ENCODE measurements around the gene SEPTIN8.

The SEPTIN8 gene

GRCh38 chr5:132767150-132767549 lies 9.9 kb downstream of the SEPTIN8 start:
- Histone ChIP-seq H3K27me3 (ENCODE audit: insufficient read depth, low read depth) (no peaks in the 10 kb centered on the region), H3K9ac (no peak overlapping the region), H4K20me1 (ENCODE audit: insufficient read depth) (no peaks in the 10 kb centered on the region), H3K4me1 (ENCODE audit: low read depth, poor library complexity, severe bottlenecking) (no peaks in the 10 kb centered on the region), H3K4me2 (no peak overlapping the region), H2AFZ (ENCODE audit: low read depth) (no peak overlapping the region), H3K79me2 (ENCODE audit: insufficient read depth, low read depth) (0 out of 2 replicates have a peak, but pooled peaks cover 4% of the 10 kb centered on the region), H3K27ac (no peak overlapping the region), H3K36me3 (ENCODE audit: insufficient read depth) (no peaks in the 10 kb centered on the region), H3K4me3 (IDR thresholded peaks at IDR 0.05; ENCODE audit: insufficient read depth, low read depth, low read length) (no peak overlapping the region)
- TF ChIP-seq, protein P1, sequence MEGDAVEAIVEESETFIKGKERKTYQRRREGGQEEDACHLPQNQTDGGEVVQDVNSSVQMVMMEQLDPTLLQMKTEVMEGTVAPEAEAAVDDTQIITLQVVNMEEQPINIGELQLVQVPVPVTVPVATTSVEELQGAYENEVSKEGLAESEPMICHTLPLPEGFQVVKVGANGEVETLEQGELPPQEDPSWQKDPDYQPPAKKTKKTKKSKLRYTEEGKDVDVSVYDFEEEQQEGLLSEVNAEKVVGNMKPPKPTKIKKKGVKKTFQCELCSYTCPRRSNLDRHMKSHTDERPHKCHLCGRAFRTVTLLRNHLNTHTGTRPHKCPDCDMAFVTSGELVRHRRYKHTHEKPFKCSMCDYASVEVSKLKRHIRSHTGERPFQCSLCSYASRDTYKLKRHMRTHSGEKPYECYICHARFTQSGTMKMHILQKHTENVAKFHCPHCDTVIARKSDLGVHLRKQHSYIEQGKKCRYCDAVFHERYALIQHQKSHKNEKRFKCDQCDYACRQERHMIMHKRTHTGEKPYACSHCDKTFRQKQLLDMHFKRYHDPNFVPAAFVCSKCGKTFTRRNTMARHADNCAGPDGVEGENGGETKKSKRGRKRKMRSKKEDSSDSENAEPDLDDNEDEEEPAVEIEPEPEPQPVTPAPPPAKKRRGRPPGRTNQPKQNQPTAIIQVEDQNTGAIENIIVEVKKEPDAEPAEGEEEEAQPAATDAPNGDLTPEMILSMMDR (conservative IDR thresholded peaks at IDR 0.05; ENCODE audit: low read depth, low read length): no peak

DNA sequence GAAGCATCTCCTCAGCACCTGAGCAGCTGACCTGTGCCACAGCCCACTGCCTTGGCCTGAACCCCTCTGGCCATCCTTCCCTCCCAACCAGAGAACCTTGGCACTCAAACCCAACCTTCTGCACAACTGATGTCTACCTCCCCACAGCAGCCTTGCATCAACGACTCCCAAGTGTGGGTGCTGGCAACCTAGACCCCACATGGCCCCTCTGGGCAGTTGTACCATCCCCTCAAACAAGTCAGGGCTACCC lies 10.3 kb downstream of the SEPTIN8 start:
- Histone ChIP-seq H3K36me3 (ENCODE audit: insufficient read depth) (no peaks in the 10 kb centered on the region), H3K27ac (no peak overlapping the region), H3K79me2 (ENCODE audit: insufficient read depth, low read depth) (no peaks in the 10 kb centered on the region), H4K20me1 (ENCODE audit: insufficient read depth) (no peaks in the 10 kb centered on the region), H2AFZ (ENCODE audit: low read depth) (no peak overlapping the region), H3K4me2 (no peak overlapping the region), H3K4me1 (ENCODE audit: low read depth, poor library complexity, severe bottlenecking) (no peaks in the 10 kb centered on the region), H3K4me3 (IDR thresholded peaks at IDR 0.05; ENCODE audit: insufficient read depth, low read depth, low read length) (no peak overlapping the region), H3K9ac (no peak overlapping the region), H3K27me3 (ENCODE audit: insufficient read depth, low read depth) (no peaks in the 10 kb centered on the region)
- TF ChIP-seq, protein P1 (conservative IDR thresholded peaks at IDR 0.05; ENCODE audit: low read depth, low read length): no peak

DNA sequence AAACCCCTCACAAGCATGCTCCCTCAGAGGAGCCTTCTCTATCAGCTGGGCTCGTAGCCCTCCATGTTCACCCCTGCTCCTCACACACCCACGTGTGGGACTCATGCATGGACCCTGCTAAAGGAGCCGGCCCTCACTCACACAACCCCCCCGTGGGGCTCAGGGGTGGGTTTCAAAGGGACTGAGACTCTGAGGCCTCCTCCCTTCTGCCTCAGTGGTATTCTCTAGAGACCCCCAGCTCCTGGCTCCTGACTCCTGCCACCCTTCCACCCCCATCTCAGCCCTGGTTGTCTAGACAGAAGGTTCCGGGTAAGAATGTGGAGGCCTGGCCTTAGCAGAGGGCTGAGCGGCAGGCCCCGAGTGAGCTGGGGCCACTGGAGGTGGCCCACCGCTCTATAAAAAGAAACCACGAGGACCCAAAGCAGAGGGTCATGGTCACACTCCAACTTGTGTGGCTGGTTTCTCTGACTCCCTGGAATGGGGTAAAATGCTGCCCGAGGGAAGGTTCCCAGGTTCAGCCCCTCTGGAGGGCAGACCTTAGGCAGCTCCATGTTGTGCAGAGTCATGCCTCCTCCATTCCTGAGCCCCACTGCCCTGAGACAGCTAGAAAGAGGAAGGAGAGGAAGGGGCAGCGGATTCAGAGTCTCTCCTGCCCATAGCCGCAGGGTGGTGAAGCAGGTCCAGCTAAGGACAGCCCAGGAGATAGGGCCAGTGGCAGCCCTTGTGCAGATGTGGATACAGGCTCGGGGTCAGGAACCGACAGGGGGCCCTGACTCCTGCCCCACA lies 10.8 kb downstream of the SEPTIN8 start:
- Histone ChIP-seq H3K4me3 (IDR thresholded peaks at IDR 0.05; ENCODE audit: insufficient read depth, low read depth, low read length) (no peak overlapping the region), H3K36me3 (ENCODE audit: insufficient read depth) (no peaks in the 10 kb centered on the region), H3K4me1 (ENCODE audit: low read depth, poor library complexity, severe bottlenecking) (no peaks in the 10 kb centered on the region), H4K20me1 (ENCODE audit: insufficient read depth) (no peaks in the 10 kb centered on the region), H2AFZ (ENCODE audit: low read depth) (no peak overlapping the region), H3K27me3 (ENCODE audit: insufficient read depth, low read depth) (no peaks in the 10 kb centered on the region), H3K79me2 (ENCODE audit: insufficient read depth, low read depth) (no peaks in the 10 kb centered on the region), H3K9ac (no peak overlapping the region), H3K27ac (no peak overlapping the region), H3K4me2 (no peak overlapping the region)
- TF ChIP-seq, protein P1 (conservative IDR thresholded peaks at IDR 0.05; ENCODE audit: low read depth, low read length): no peak

DNA sequence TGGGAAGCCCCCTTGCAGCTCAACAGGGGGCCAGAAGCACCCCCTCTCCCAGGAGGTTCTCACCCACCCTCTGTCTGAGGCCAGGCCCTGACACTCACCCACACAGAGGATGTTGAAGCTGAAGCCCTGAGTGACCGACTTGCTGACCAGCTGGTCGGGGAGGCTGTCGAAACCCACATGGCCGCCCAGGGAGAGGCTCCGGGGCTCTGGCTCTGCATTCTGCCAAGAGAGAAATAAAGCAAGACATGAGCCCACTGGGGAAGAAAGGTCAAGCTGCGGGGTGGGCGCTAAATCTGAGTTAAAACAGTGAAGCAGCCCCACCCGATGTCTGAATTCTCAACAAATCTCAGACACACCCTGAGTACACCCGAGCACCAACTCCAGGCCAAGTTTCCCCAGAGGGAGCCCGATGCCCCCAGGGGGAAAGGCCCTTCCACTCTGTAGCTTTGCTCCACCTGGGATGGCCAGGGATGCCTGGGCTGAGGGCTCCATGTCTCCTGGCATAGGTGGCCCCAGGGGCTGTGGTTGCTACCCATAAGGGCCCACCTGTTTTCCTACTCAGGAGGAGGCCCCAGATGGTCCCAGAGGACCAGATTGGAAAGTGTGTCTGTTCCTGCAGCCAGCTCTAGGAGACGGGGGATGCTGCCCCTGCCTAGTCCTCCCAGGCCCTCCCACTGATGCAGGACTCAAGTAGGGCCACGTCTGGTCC lies 11.6 kb downstream of the SEPTIN8 start:
- no peak overlapping the region for H3K9ac ChIP-seq
- H3K27ac ChIP-seq: no peak overlapping the region
- no peaks in the 10 kb centered on the region for H3K4me1 ChIP-seq (ENCODE audit: low read depth, poor library complexity, severe bottlenecking)
- H3K36me3 ChIP-seq (ENCODE audit: insufficient read depth): no peaks in the 10 kb centered on the region
- H3K27me3 ChIP-seq (ENCODE audit: insufficient read depth, low read depth): no peaks in the 10 kb centered on the region
- H4K20me1 ChIP-seq (ENCODE audit: insufficient read depth): no peaks in the 10 kb centered on the region
- no peaks in the 10 kb centered on the region for H3K79me2 ChIP-seq (ENCODE audit: insufficient read depth, low read depth)
- TF ChIP-seq, protein P1 (conservative IDR thresholded peaks at IDR 0.05; ENCODE audit: low read depth, low read length): no peak
- H3K4me3 ChIP-seq (IDR thresholded peaks at IDR 0.05; ENCODE audit: insufficient read depth, low read depth, low read length): no peak overlapping the region
- no peak overlapping the region for H3K4me2 ChIP-seq
- no peak overlapping the region for H2AFZ ChIP-seq (ENCODE audit: low read depth)
